NCI-H128 (cell line): ENCODE data around the gene HTT.

Experiments
- DNase-seq: peaks from one replicate; lab custom pipeline; 2025; ENCODE audit not compliant: unreplicated experiment; lab: John Stamatoyannopoulos, UW

HTT gene

GRCh38 chr4:3197366-3198105 is 123.1 kb downstream of the HTT start:
- DNase-seq, result no peak

GRCh38 chr4:3198906-3199305 is 124.4 kb downstream of the HTT start:
- DNase-seq, result no peak

GRCh38 chr4:3199653-3200422 is 125.4 kb downstream of the HTT start:
- DNase-seq, result no peak

- no peak for DNase-seq
These were observed 126.1 kb downstream of the HTT start for GRCh38 chr4:3200423-3201090.

GRCh38 chr4:3201718-3202702 is 127.5 kb downstream of the HTT start:
- DNase-seq, result no peak

GRCh38 chr4:3202836-3203820 is 128.6 kb downstream of the HTT start:
- DNase-seq, result no peak

- DNase-seq, result no peak
These were observed 129.5 kb downstream of the HTT start for GRCh38 chr4:3203971-3204431.

GRCh38 chr4:3205995-3206394 is 131.5 kb downstream of the HTT start:
- no peak for DNase-seq

GRCh38 chr4:3206439-3207100 is 132.1 kb downstream of the HTT start:
- no peak for DNase-seq

- no peak for DNase-seq
These were observed 133.1 kb downstream of the HTT start for GRCh38 chr4:3207531-3208037.

GRCh38 chr4:3208826-3209225 is 134.3 kb downstream of the HTT start:
- no peak for DNase-seq

- DNase-seq, result no peak
These were observed 135.3 kb downstream of the HTT start for GRCh38 chr4:3209551-3210325.

- DNase-seq, result no peak
These were observed 136.0 kb downstream of the HTT start for GRCh38 chr4:3210467-3210866.

GRCh38 chr4:3211866-3212265 is 137.4 kb downstream of the HTT start:
- DNase-seq, result no peak

GRCh38 chr4:3212391-3213105 is 138.1 kb downstream of the HTT start:
- no peak for DNase-seq

GRCh38 chr4:3213106-3213425 is 138.6 kb downstream of the HTT start:
- DNase-seq, result no peak

GRCh38 chr4:3213661-3214250 is 139.3 kb downstream of the HTT start:
- DNase-seq, result no peak
